Body of pancreas (tissue), 4 donors: ENCODE results near the gene VPS16.
"Not testable (repeated sequence)": the region's sequence is repeated elsewhere in the genome, so short reads cannot be mapped to it uniquely, and the experiment has no call there.

ENCODE experiments used
- CTCF ChIP-seq, 7 experiments: fragments of 450-650 bp in 4 of 7; fragments of 200-600 bp in 3 of 7; sonication (generic) in 3 of 7; IDR thresholded peaks; one replicate each; pipeline ENCODE4 v1.5.1; 2016 to 2019; ENCODE audit warnings: antibody characterized with exemption in 7 of 7
- POLR2A ChIP-seq, 3 donors: fragments of 450-650 bp; IDR thresholded peaks; one replicate each; pipeline ENCODE4 v1.6.1; 2016; ENCODE audit warnings: antibody characterized with exemption in 3 of 3, mild to moderate bottlenecking in 2 of 3

- TF ChIP-seq CTCF, POLR2A (IDR thresholded peaks at IDR 0.05): not testable (repeated sequence)
These were observed 54.6 kb downstream of the VPS16 start for GRCh38 chr20:2895154-2895553.
